Ovary (tissue), 3 donors: ENCODE data around the gene OTULINL.

Source experiments
- CTCF ChIP-seq, 3 donors: fragments of 450-650 bp in 2 of 3; fragments of 200-600 bp in 1 of 3; IDR thresholded peaks; one replicate each; pipeline versions ENCODE4 v1.5.1 to v1.8.0; 2016 to 2022; ENCODE audit warnings: antibody characterized with exemption in 3 of 3, mild to moderate bottlenecking in 1 of 3
- EP300 ChIP-seq: sonication (generic); formaldehyde crosslinking; IDR thresholded peaks from one replicate; pipeline ENCODE4 v1.6.1; 2017; ENCODE audit warnings: antibody characterized with exemption
- POLR2A ChIP-seq: fragments of 450-650 bp; IDR thresholded peaks from one replicate; pipeline ENCODE4 v1.6.1; 2017; ENCODE audit warnings: antibody characterized with exemption, mild to moderate bottlenecking, moderate library complexity
- donor health status: DM: no; HTN: no; CAD: no.

GRCh38 chr5:14600846-14601245 is 19.3 kb downstream of the OTULINL start:
- TF ChIP-seq CTCF (IDR thresholded peaks at IDR 0.05) (no peak), POLR2A (no peak), EP300 (no peak)
